GM19193 (cell line): Measurements from ENCODE around the gene SPG11.

Source experiments
- POLR2A ChIP-seq: IDR thresholded peaks from 4 replicates; pipeline ENCODE4 v1.6.1; 2011; ENCODE audit not compliant: insufficient read depth, insufficient read length; ENCODE audit errors: extremely low read depth

SPG11 gene

DNA sequence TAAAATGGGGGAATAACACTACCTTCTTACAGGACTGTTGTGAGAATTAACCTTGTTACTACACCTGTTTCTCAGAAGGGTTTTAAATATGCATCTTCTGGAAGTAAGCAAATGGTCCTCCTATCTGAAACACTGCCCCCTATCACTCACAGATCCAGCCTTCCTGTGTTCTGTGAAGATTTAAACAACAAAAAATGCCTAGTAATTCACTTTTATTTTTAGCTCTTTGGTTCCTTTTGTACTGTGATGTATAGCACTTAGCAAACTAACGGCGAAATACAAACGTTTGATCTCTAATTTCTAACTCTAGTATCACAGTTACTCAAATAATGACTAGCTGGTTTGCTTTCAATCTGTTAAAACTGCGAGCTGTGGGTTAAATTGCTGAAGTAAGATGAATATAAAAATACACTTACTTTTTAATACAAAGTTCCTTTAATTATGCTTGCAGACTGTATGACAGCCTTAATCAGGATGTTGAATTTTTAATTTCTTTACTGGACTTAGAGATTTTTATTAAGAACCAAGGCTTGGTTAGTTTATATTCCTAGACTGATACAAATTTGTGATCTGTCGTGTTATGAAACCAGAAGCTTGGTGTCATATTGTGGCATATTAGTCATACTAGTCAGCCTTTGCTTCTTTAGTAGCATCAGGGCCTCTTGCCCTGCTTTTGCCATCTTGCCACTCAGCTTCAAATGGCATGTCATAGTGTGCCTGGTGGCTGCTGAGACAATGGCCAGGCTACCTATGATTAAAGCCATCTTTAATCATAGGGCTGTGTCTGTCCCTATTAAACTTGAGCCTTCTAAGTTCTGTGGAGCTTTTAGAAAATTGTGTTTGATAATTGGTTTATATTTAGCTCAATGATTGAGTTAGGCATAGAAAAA lies 117.3 kb downstream of the SPG11 start:
- no peak for TF ChIP-seq POLR2A

- no peak for TF ChIP-seq POLR2A
These were observed 120.9 kb downstream of the SPG11 start for GRCh38 chr15:44542596-44542995.

GRCh38 chr15:44541282-44541958 lies 122.0 kb downstream of the SPG11 start:
- no peak for TF ChIP-seq POLR2A

GRCh38 chr15:44537735-44538240 lies 125.7 kb downstream of the SPG11 start:
- no peak for TF ChIP-seq POLR2A

DNA sequence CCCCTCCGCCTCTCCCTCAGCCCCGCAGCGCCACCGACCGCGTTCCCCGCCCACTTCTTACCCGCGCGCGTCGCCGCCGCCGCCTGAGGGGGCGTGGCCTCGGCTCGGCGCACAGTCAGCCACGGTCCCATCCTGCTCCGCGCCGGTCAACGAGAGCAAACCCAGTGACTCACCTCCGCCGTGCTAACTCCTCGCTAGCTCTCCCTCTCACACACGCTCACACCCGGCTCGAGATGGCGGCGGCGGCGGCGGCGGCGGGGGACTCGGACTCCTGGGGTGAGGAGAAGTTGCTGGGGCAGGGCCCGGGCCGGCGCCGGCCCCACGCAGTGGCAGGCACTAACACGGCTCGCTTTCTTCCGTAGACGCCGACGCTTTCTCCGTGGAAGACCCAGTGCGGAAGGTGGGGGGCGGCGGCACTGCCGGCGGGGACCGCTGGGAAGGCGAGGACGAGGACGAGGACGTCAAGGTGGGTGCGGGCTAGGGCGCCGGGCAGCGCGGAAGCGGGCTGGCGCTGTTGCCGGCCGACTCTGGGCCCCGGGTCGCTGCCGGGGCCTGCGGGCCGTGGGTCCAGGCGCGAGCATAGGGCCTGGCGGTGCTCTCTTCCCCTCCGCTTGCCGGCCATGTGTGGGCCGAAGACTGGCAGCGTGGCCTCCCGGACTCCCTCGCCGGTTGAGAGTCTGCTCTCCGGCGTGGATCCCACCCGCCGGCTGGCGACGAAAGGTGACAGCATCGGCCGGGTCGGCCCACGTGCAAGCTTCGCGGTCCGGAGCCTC lies 126.3 kb downstream of the SPG11 start, which contains the start of gene EIF3J:
Gene EIF3J, plus strand, starts transcription at position 186 of the 773 bp plus-strand sequence. Its CDS starts 48 bp downstream, at position 234.
- TF ChIP-seq POLR2A: peak; percentile 86

DNA sequence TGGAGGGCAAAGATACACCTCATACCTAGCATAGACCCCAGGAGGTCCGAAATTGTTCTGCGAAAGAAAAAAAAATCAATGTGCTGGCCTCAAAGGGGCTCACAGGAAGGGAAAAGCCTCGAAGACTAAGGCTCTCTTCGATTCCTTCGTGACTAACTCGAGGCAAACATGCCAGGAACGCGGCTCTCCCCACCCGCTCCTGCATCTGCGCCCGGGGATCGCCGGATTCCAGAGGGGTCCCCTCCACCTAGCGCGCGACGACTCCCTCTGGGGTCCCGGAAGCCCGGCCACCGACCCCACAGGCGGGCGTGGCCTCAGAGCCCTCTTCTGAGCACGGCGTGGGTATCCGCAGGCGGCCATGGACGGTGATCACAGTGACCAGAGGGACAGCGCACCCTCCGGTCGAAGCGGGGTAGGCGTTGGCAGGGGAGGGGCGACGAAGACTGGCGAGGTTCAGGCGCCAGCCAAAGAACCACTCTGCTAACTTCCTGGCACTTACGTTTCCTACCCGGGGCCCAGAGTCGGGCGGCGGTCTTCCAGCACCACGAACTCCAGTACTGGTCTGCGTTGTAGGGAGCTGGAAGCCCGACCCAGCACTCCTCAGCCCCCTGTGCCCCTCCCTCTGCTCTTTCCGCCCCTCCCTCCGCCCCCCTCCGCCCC lies 127.0 kb downstream of the SPG11 start:
- TF ChIP-seq POLR2A: peak; percentile 70

- no peak for TF ChIP-seq POLR2A
These were observed 127.8 kb downstream of the SPG11 start for GRCh38 chr15:44535523-44536301.

DNA sequence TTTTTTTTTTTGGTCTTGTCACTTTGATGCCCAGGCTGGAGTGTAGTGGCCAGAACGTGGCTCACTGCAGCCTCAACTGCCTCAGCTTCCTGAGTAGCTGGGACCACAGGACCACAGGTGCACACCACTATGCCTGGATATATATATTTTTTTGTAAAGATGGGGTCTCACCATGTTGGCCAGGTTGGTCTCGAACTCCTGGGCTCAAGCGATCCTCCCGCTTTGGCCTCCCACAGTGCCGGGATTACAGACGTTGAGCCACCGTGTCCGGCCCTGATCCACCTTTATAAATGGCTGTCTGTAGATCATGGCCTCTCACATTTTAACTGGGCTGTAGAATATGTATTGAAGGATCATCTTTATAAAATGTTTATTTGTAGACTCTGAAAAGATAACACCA lies 128.4 kb downstream of the SPG11 start:
- TF ChIP-seq POLR2A: no peak

- TF ChIP-seq POLR2A: no peak
These were observed 130.8 kb downstream of the SPG11 start for GRCh38 chr15:44532689-44533088.

- TF ChIP-seq POLR2A: no peak
These were observed 132.8 kb downstream of the SPG11 start for GRCh38 chr15:44530653-44531052.

GRCh38 chr15:44529864-44530604 lies 133.4 kb downstream of the SPG11 start:
- TF ChIP-seq POLR2A: no peak

- no peak for TF ChIP-seq POLR2A
These were observed 136.2 kb downstream of the SPG11 start for GRCh38 chr15:44527241-44527640.

- no peak for TF ChIP-seq POLR2A
These were observed 138.4 kb downstream of the SPG11 start for GRCh38 chr15:44525018-44525417.
